Pulmonary artery endothelial cell (primary cell): Measurements from ENCODE around the gene MESD. TPM values are rescaled to one million over a fixed set of nuclear protein-coding genes. Genes with fewer than 3 reads are reported as not detected.
"Not testable (repeated sequence)": the region's sequence is repeated elsewhere in the genome, so short reads cannot be mapped to it uniquely, and the experiment has no call there.

Experiments
- DNase-seq: peaks from one replicate; pipeline ENCODE4 v3.0.0-alpha.2; 2011; ENCODE audit warnings: low read depth, low spot score
- total RNA-seq: library from RNA; depleted of rRNA; stranded (reverse); fragments of >200 nt; gene quantifications from 2 replicates; pipeline ENCODE4 v1.2.3, GENCODE V29; 2014

Gene MESD
- total RNA-seq, 1 donor from 2014 or later = 19.0 TPM

DNA sequence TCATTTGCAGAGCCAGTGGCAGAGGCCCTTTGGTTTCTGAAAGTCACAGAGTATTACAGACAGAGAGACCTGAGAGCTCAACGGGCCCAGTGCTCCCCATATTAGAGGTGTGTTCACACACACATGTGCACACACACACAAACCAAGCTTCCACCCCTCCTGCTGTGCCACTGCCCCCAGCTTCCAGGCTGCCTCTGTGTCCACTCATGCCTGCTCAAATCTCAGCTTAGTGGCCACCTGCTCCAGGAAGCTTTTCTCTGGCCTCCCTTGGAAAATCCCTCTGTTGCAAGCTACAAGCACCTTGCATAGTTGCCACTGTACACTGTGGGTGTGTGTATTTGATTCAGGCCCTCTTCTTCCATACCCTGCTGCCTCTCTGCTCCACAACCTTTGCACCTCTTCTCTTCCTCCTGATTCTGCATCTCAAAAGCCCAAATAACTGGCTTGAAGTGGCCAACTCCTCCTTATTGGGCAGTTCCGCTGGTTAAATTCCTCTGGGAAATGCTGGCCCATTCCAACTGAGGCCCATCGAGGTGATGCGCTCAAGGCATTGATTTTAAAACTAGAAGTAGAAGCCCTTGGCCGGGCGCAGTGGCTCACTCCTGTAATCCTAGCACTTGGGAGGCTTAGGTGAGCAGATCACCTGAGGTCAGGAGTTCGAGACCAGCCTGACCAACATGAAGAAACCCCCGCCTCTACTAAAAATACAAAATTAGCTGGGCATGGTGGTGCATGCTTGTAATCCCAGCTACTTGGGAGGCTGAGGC lies 23.0 kb downstream of the MESD start:
- DNase-seq = no peak

DNA sequence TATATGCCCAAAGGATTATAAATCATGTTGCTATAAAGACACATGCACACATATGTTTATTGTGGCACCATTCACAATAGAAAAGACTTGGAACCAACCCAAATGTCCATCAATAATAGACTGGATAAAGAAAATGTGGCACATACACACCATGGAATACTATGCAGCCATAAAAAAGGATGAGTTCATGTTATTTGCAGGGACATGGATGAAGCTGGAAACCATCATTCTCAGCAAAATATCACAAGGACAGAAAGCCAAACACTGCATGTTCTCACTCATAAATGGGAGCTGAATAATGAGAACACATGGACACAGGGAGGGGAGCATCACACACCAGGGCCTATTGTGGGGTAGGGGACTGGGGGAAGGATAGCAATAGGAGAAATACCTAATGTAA lies 24.2 kb downstream of the MESD start:
- not testable (repeated sequence) for DNase-seq

DNA sequence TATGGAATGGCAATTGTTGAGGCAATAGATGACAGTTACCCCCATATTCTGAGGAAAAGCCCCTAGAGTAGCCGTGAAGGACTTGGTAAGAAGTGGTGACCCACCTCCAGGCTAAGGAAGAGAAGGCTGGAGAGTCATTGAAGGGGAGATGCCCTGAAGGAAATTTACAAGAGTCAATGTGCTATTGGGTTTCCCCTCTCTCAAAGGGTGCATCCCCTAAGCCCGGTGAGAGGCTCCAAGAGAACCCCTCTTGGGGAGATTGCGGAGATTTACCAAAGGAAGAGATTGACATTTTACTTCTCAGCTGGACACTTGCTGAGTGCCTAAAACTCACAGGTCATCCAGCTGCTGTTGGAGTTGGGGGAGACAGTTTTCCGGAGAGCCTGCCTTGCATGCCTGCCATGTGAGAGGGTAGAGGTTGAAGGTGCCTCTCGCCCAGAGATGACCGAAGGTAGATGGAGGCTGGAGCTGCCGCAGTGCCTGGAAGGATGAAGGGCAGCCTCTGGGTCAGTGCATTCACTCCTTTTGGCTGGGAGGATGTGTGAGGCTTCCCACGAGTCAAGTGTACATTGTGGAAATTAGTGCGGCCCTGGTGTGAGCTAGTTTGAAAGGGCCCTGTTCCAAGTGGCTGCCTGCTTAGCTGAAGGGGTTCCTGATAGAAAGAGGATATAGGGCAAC lies 30.7 kb downstream of the MESD start:
- DNase-seq = no peak

DNA sequence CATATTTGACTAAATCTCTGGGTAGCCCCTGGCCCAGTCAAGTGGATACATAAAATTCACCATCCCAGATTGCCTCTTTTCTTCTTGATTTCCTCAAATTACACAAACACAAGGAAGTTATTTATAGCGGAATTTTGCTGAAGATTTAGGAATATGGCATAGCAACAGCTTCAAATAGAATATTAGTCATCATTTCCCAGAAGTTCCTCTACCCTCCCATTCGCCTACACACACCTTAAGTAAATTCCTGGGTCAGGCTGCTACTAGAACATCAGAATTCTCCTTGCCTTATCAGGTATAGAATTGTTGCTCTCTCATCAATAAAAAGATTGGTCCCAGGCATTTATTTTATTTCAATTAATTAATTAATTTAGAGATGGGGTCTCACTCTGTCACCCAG lies 31.6 kb downstream of the MESD start:
- no peak for DNase-seq

DNA sequence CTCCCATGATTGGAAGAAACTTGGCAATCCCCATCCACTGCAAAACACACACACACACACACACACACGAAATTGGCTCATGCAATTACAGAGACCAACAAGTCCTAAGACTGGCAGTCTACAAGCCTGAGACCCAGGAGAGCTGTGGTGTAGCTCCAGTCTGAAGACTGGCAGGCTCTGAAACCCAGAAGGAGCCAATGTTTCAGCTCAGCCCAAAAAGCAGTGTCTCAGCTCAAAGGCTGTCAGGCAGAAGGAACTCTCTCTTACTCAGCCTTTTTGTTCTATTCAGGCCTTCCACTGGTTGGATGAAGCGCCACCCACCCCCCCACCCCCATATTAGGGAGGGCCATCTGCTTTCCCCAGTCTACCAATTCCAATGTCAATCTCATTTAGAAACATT lies 32.1 kb downstream of the MESD start:
- no peak for DNase-seq

DNA sequence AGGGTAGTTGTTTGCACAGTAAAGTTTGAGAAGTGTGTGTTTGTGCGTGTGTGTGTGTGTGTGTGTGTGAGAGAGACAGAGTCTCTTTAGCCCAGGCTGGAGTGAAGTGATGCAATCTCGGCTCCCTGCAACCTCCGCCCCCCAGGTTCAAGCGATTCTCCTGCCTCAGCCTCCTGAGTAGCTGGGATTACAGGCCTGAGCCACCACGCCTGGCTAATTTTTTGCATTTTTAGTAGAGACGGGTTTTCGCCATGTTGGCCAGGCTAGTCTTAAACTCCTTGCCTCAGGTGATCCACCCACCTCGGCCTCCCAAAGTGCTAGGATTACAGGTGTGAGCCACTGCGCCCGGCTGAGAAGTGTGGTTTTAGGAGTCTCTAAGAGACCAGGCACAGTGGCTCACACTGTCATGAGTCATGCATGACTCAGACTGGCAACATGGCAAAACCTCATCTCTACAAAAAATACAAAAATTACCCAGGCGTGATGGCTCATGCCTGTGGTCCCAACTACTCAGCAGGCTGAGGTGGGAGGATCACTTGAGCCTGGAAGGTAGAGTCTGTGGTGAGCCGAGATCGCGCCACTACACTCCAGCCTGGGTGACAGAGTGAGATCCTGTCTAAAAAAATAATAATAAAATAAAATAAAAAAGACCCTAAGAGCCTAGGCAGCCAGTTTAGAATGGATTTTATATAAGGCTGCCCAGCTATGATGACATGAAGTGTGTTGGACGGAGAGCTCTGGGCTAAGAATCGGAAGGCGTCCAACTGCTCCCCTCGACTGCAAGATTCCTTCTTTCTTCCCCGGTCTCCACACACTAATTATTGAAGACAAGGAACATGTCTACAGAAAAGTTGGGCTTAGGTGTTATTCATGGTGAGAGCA lies 33.8 kb downstream of the MESD start:
- DNase-seq = not testable (repeated sequence)

DNA sequence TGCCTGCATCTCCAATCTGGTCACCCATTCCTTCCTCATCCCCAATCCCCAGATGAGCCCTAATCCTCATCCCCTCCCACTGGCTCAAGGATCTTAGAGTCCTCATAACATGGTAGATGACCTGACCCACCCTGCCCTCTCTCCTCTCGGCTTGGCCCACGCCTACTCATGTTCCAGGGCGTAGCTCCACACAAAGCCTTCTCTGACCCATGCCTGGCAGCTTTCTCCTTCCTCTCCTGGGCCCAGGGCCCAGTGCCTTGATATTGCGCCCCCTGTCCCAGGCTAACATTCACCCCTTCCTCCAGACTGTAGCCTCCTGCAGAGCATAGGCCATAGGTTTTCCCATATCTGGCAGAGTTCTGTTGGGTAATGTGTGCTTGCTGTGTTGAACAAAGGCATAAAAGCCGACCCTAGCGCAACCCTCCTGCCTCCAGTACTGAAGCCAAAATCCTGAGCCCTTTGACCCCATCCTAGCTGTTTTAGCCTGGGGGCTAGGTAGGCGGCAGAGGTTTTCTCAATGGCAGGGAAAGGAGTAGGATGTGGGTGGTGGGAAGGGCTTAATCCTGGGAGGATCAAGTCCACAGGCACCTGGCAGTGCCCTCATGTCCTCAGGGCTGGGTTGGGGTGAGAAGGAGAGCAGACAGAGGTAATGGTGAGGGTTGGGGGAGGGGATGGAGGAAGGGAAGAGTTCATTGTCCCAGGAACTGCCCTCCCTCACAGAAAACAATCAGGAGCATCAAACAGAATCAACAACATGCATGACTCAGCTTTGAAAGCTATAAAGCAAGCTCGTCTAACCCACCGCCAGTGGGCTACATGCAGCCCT lies 35.5 kb downstream of the MESD start:
- no peak for DNase-seq

DNA sequence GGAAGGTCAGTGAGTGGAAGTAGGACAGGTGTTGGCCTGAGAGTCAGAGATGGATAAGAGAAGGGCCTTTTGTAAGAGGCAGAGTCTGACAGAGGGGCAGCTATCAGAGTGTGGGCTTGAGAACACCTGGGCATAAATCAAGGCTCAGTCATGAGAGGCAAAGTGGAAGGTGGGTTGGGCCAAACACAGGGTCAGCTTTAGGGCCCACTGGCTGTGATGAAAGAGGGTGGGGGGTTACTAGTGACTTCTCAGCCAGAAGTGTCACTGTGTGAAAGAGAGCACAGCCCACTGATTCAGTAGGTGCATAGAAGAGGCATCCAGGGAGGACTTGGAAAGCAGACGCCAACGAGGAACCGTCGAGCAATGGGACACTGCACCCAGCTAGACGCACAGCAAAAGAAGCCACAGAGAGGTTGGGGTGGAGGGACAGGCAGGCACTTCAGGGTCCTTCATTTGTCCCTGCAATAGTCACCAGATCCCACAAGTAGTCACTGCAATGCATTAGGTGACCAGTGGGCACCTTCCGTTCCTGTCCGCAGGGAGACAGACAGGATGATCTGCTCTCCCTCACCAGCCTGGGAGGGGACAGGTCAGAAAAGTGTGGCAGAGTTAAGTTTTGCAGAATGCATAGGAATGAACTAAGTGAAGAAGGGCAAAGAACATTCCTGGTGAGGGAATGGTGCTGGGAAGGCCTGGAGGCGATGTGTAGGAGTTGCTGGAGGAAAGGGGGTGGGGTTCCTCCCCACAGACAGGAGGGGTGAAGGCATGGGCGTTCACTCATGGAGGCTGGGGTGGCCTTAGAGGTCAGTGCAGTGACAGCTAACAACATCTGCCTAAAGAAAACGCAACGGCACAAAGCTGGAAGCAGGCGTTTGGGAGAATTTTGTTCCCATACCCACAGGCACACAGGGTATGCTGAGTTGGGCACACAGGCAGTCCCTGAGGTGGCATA lies 36.3 kb downstream of the MESD start:
- no peak for DNase-seq

DNA sequence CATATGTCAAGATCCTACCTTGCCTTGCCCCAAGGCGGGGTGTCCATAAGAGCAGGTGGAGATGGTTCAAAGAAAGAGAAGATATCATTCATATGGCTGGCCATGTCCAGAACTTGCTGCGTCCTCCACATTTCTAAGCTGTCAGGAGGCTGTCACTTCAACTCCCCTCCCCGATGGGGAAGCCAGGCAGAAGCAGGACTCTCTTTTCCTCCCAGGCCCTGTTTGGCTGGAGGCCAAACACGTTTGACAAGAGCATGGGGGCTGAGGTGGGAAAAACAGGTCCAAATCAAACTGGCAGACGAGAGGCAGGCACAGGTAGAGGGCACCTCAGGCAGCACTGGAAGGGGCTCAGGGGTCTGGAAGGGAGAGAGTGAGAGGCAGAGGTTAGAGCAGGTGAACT lies 37.7 kb downstream of the MESD start:
- no peak for DNase-seq

DNA sequence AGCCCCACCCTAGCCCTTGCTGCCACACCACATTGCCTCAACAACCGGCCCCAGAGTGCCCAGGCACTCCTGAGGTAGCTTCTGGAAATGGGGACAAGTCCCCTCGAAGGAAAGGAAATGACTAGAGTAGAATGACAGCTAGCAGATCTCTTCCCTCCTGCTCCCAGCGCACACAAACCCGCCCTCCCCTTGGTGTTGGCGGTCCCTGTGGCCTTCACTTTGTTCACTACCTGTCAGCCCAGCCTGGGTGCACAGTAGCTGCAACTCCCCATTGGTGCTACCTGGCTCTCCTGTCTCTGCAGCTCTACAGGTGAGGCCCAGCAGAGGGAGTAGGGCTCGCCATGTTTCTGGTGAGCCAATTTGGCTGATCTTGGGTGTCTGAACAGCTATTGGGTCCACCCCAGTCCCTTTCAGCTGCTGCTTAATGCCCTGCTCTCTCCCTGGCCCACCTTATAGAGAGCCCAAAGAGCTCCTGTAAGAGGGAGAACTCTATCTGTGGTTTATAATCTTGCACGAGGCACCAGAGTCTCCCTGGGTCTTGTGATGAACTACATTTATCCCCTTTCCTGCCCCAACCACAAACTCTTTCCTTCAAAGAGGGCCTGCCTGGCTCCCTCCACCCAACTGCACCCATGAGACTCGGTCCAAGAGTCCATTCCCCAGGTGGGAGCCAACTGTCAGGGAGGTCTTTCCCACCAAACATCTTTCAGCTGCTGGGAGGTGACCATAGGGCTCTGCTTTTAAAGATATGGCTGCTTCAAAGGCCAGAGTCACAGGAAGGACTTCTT lies 39.1 kb downstream of the MESD start:
- no peak for DNase-seq

DNA sequence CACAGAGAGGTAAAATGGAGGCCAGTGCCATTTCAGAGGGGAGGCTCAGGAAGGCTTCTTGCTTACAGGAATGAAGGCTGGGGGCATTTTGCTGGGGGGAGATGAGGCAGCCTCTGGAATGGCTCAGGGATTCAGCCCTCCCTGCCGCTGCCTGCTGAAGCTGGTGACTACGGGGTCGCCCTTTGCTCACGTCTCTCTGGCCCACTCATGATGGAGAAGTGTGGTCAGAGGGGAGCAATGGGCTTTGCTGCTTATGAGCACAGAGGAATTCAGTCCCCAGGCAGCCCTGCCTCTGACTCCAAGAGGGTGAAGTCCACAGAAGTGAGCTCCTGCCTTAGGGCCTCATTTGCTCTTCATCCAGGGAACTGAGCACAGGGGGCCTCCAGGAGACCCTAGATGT lies 39.9 kb downstream of the MESD start:
- no peak for DNase-seq

DNA sequence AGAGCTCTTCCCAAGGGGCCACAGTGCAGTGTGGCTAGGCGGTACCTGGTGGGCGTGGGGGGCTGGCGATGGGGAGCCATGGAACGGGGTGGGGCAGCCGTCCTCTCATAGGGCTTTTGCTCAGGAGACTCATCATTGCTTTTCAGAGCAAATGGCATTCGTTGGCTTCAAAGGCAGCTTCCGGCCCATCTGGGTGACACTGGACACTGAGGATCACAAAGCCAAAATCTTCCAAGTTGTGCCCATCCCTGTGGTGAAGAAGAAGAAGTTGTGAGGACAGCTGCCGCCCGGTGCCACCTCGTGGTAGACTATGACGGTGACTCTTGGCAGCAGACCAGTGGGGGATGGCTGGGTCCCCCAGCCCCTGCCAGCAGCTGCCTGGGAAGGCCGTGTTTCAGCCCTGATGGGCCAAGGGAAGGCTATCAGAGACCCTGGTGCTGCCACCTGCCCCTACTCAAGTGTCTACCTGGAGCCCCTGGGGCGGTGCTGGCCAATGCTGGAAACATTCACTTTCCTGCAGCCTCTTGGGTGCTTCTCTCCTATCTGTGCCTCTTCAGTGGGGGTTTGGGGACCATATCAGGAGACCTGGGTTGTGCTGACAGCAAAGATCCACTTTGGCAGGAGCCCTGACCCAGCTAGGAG lies 40.8 kb downstream of the MESD start:
- no peak for DNase-seq

DNA sequence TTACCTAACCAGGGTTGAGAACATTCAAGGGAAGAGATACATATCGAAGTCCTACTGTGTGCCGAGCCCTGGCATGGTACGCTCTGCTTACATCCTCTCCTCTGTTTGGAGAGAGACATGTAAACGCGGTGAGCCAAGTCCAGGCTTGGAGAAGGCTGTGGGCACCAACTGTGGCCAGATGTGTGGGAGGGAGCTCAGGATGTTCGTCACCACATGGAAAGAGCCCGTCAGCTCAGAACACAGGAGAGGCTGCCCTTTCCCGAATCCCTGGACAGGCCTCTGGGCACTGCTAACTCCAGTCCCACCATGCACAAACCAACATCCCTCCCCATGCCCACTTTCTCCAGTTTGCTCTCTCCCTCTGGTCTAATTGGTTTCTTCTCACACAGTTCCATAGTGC lies 43.0 kb downstream of the MESD start:
- DNase-seq = no peak

DNA sequence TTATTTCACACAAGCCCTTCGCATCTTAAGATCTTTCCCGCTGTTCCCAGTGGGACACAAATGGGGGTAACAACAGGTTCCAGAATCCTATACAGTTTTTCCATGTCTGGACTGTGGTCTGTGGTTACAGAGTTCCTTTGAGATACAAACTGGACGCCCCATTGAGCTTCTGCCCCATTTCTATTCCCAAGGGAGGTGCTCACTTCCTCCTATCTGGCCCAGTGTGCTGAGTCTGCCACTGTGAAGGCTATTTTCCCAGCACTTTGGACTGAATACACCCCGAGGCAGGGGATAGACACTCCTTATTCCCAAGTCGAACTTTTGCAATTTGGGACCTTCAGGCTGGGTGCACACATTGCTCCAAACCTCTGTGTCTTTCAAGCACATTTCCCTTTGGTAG lies 44.0 kb downstream of the MESD start:
- DNase-seq = no peak

DNA sequence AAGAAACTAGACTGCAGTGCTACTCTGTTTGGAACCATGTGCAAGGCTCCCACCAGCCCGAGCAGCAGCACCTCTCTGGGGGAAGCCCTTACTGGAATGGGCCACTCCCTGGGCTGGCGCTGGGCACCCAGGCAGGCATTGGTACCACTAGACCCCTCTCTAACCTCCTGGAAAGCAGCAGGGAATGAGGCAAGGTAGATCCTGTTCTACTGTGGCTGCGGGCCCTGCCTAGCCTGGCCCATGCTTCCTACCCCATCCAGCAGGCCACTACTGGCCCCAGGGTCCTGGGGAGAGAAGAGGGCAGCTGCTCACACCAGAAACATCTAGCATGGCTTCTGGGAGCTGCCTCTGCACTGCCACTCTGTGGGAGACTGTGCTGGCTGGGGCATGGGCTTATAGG lies 44.8 kb downstream of the MESD start:
- DNase-seq = no peak

DNA sequence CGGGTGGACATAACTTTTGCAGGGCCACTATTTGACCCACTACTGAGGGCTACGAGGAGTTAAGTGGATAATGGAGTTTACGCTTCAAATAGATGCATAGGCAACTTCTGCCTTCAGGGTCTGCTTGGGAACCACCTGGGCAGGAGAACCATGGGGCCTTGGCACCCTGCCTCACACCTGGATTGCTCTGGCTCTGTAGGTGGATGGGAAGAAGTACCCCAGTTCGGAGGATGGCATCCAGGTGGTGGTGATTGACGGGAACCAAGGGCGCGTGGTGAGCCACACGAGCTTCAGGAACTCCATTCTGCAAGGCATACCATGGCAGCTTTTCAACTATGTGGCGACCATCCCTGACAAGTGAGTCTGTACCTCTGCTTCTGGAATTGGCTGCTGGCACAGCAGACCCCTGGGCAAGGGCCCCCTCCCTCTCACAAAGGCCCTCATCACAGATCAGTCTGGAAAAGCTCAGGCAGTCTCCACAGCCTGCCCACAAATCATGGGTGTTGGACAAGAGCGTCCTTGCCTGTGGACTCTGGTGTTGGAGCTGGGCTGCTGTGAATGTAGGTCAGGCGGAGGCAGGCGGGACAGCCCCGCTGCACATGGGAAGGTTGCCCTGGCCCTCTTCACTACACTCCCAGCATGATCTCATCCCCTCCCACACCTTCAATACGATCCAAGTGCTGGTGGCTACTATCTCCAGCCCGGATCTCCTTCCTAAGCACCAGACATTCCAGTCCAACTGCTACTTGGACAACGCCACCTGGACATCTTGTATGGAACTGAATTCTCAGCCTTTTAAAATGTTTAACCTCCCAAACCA lies 46.7 kb downstream of the MESD start:
- DNase-seq = no peak

DNA sequence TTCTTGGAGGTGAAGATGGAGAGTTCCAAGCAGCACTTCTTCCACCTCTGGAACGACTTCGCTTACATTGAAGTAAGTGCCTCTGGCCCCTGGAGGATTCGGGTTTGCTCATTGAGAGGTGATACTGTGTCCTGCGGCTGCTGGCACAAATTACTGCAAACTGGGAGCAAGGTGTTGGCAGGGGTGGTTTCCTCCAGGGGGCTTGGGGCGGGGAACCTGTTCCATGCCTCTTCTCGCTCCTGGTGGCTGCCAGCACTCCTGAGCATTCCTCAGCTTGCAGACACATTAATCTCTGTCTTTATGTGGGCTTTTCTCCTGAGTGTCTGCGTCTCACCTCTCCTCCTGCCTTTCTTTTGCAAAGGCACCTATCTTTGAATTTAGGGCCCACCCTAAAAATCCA lies 47.4 kb downstream of the MESD start:
- no peak for DNase-seq

DNA sequence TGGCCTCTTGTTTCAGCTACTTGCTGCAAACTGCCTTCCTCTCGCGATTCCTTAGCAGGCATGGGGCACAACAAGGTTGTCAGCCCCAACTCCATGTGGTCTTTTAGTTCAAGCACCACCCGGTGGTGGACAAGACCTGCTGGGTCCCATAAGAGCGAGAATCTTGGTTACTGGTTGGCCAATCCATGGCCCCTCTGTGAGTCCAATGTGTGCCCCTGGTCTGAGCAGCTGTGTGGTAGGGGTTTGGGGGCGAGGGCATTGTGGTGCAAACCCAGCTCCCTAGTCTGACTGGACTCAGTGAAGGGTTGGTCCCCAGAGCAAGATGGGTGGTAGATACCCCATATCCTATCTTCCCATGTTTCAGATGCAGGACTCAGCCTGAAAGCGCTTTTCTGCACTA lies 48.8 kb downstream of the MESD start:
- DNase-seq = no peak
